H9 (cell line): ENCODE results near the gene SPAG6. TPM values are rescaled to one million over a fixed set of nuclear protein-coding genes. Genes with fewer than 3 reads are reported as not detected.

Experiments
- DNase-seq: peaks from one replicate; pipeline ENCODE4 v3.0.0-alpha.2; 2017
- H2AFZ ChIP-seq: one replicate; pipeline ENCODE4 v1.6.1; 2013; ENCODE audit warnings: mild to moderate bottlenecking, low read length, control low read depth, moderate library complexity
- H2AK5ac ChIP-seq: 2 replicates; pipeline ENCODE4 v1.6.1; 2013; ENCODE audit warnings: low read length, control low read depth, mixed read lengths; ENCODE audit not compliant: insufficient read length
- H2BK120ac ChIP-seq: one replicate; pipeline ENCODE4 v1.6.1; 2013; ENCODE audit warnings: low read depth, mild to moderate bottlenecking, low read length, control low read depth, inconsistent platforms; ENCODE audit not compliant: poor library complexity, severe bottlenecking
- H2BK12ac ChIP-seq: 2 replicates; pipeline ENCODE4 v1.6.1; 2013; ENCODE audit warnings: low read length, control low read depth, mixed read lengths, low read depth; ENCODE audit not compliant: insufficient read length
- H2BK15ac ChIP-seq: 2 replicates; pipeline ENCODE4 v1.6.1; 2013; ENCODE audit warnings: low read depth, low read length, control low read depth
- H2BK20ac ChIP-seq: one replicate; pipeline ENCODE4 v1.6.1; 2013; ENCODE audit warnings: low read depth, mild to moderate bottlenecking, low read length, control low read depth, inconsistent platforms; ENCODE audit not compliant: poor library complexity, severe bottlenecking
- H2BK5ac ChIP-seq: 2 replicates; pipeline ENCODE4 v1.6.1; 2013; ENCODE audit warnings: low read length, control low read depth, mixed read lengths; ENCODE audit not compliant: insufficient read length
- H3K14ac ChIP-seq: 2 replicates; pipeline ENCODE4 v1.6.1; 2013; ENCODE audit warnings: low read length, control low read depth; ENCODE audit not compliant: insufficient read depth
- H3K18ac ChIP-seq: 2 replicates; pipeline ENCODE4 v1.6.1; 2013; ENCODE audit warnings: low read depth, mild to moderate bottlenecking, mixed read lengths, low read length, control low read depth; ENCODE audit not compliant: insufficient read length
- H3K23ac ChIP-seq: 2 replicates; pipeline ENCODE4 v1.6.1; 2013; ENCODE audit warnings: low read length, control low read depth, mixed read lengths, low read depth; ENCODE audit not compliant: insufficient read length
- H3K23me2 ChIP-seq: 2 replicates; pipeline ENCODE4 v1.6.1; 2013; ENCODE audit warnings: low read depth, mild to moderate bottlenecking, mixed read lengths, low read length, control low read depth; ENCODE audit not compliant: insufficient read length, poor library complexity, severe bottlenecking
- H3K27ac ChIP-seq: 2 replicates; pipeline ENCODE4 v1.5.1; 2013; ENCODE audit warnings: low read length, control low read depth, mixed read lengths, low read depth; ENCODE audit not compliant: insufficient read length
- H3K27me3 ChIP-seq: 2 replicates; pipeline ENCODE4 v1.6.1; 2013; ENCODE audit warnings: low read length, control low read depth, inconsistent platforms; ENCODE audit not compliant: insufficient read depth
- H3K4ac ChIP-seq: 2 replicates; pipeline ENCODE4 v1.6.1; 2013; ENCODE audit warnings: low read depth, mild to moderate bottlenecking, control low read depth, inconsistent platforms, low read length, moderate library complexity
- H3K4me1 ChIP-seq: 2 replicates; pipeline ENCODE4 v1.6.1; 2013; ENCODE audit warnings: low read length, control low read depth, inconsistent platforms; ENCODE audit not compliant: insufficient read depth
- H3K4me2 ChIP-seq: 2 replicates; pipeline ENCODE4 v1.6.1; 2013; ENCODE audit warnings: low read length, control low read depth, mixed read lengths; ENCODE audit not compliant: insufficient read length, insufficient read depth
- H3K56ac ChIP-seq: 2 replicates; pipeline ENCODE4 v1.6.1; 2013; ENCODE audit warnings: low read depth, mild to moderate bottlenecking, mixed read lengths, low read length, control low read depth; ENCODE audit not compliant: insufficient read length
- H3K79me1 ChIP-seq: 2 replicates; pipeline ENCODE4 v1.6.1; 2013; ENCODE audit warnings: low read depth, mild to moderate bottlenecking, moderate library complexity, low read length, control low read depth, inconsistent platforms; ENCODE audit not compliant: insufficient read depth, poor library complexity, severe bottlenecking
- H3K79me2 ChIP-seq: 2 replicates; pipeline ENCODE4 v1.6.1; 2013; ENCODE audit warnings: low read length, control low read depth, inconsistent platforms; ENCODE audit not compliant: insufficient read depth
- H3K9ac ChIP-seq: 2 replicates; pipeline ENCODE4 v1.6.1; 2013; ENCODE audit warnings: low read length, control low read depth, mixed read lengths; ENCODE audit not compliant: insufficient read length; ENCODE audit errors: extremely low read depth
- H3K9me3 ChIP-seq: one replicate; pipeline ENCODE4 v1.6.1; 2013; ENCODE audit warnings: low read depth, low read length, inconsistent platforms; ENCODE audit not compliant: control insufficient read depth
- H3T11ph ChIP-seq: one replicate; pipeline ENCODE4 v1.6.1; 2013; ENCODE audit warnings: mild to moderate bottlenecking, low read length, control low read depth, inconsistent platforms
- H4K20me1 ChIP-seq: one replicate; pipeline ENCODE4 v1.6.1; 2013; ENCODE audit not compliant: control insufficient read depth, insufficient read length, insufficient read depth
- H4K5ac ChIP-seq: 2 replicates; pipeline ENCODE4 v1.6.1; 2013; ENCODE audit warnings: low read depth, mild to moderate bottlenecking, mixed read lengths, low read length, control low read depth; ENCODE audit not compliant: insufficient read length
- H4K8ac ChIP-seq: replicated peaks from 2 replicates; pipeline ENCODE4 v1.6.1; 2013; ENCODE audit warnings: low read length, control low read depth, mixed read lengths, low read depth; ENCODE audit not compliant: insufficient read length
- H4K91ac ChIP-seq: 2 replicates; pipeline ENCODE4 v1.6.1; 2013; ENCODE audit warnings: low read depth, mild to moderate bottlenecking, moderate library complexity, mixed read lengths, low read length, control low read depth; ENCODE audit not compliant: insufficient read length
- H3K27ac Mint-ChIP-seq, 3 experiments: 2 replicates in 2 of 3; 3 replicates in 1 of 3; pipeline ENCODE4 v1.8.0; 2020 to 2021; ENCODE audit warnings: mixed read lengths in 3 of 3, mild to moderate bottlenecking in 1 of 3, moderate library complexity in 1 of 3
- H3K27me3 Mint-ChIP-seq: 2 replicates; pipeline ENCODE4 v1.8.0; 2021; ENCODE audit warnings: low read depth, mild to moderate bottlenecking, moderate library complexity, mixed read lengths
- H3K36me3 Mint-ChIP-seq, 3 experiments: 2 replicates in 2 of 3; 3 replicates in 1 of 3; pipeline ENCODE4 v1.8.0; 2020 to 2021; ENCODE audit warnings: low read depth in 3 of 3, mixed read lengths in 3 of 3; ENCODE audit not compliant: insufficient read depth in 1 of 3
- H3K4me1 Mint-ChIP-seq, 2 experiments: 2 replicates each; pipeline ENCODE4 v1.8.0; 2020; ENCODE audit warnings: mixed read lengths in 2 of 2
- H3K4me3 Mint-ChIP-seq, 2 experiments: 2 replicates in 1 of 2; 3 replicates in 1 of 2; pipeline ENCODE4 v1.8.0; 2020 to 2021; ENCODE audit warnings: mild to moderate bottlenecking in 2 of 2, mixed read lengths in 2 of 2, moderate library complexity in 1 of 2
- H3K9me3 Mint-ChIP-seq, 2 experiments: 2 replicates in 1 of 2; 3 replicates in 1 of 2; pipeline ENCODE4 v1.8.0; 2020; ENCODE audit warnings: mild to moderate bottlenecking in 2 of 2, mixed read lengths in 2 of 2, moderate library complexity in 1 of 2
- total RNA-seq: library from RNA; stranded (reverse); gene quantifications from 2 replicates; pipeline ENCODE4 v1.2.1, GENCODE V29; 2021
- TF ChIP-seq, protein P1 (sequence below): fragments of 200-600 bp; sonication (generic); conservative IDR thresholded peaks from 3 replicates; pipeline ENCODE4 v1.8.0; 2021; ENCODE audit warnings: antibody characterized with exemption, mild to moderate bottlenecking

Gene SPAG6
- total RNA-seq, 1 experiment from 2014 or later = 0.24 TPM

DNA sequence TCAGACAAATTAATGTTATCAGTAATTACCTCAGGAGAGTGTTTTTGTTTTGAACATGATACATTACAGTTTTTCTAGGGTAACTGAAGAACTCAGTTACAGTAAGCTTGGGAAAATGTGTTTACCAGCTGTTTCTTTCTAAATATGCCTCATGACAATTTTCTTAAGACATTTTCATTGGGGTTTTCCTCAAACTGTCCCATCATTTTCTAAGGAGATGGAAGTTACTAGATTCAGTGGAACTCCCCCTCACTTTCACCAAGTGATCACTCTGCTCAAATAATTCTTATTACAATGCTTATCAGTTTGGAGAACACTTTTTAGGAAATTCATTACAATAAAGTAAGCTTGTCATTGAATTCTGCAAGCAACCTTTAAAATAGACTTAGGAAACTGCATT is 6.4 kb upstream of the SPAG6 start:
- Histone ChIP-seq H3K56ac (no peak overlapping the region), H3K9ac (no peak overlapping the region), H3K14ac (no peak overlapping the region), H2BK5ac (no peak overlapping the region), H2BK120ac (no peak overlapping the region), H4K91ac (no peak overlapping the region), H4K20me1 (no peaks in the 10 kb centered on the region), H3T11ph (no peak overlapping the region), H2AK5ac (no peak overlapping the region), H3K23ac (no peak overlapping the region), H3K79me1 (no peaks in the 10 kb centered on the region), H2BK20ac (no peak overlapping the region), H3K27ac (no peak overlapping the region), H3K4ac (no peak overlapping the region), H2AFZ (no peak overlapping the region), H2BK12ac (no peak overlapping the region), H4K5ac (no peak overlapping the region), H3K27me3 (peaks cover 71% of the 10 kb centered on the region), H3K79me2 (no peaks in the 10 kb centered on the region), H3K23me2 (peaks cover 23% of the 10 kb centered on the region), H2BK15ac (no peak overlapping the region), H3K18ac (no peak overlapping the region), H4K8ac (no peak overlapping the region), H3K9me3 (no peaks in the 10 kb centered on the region), H3K4me1 (no peaks in the 10 kb centered on the region), H3K4me2 (no peak overlapping the region)
- H3K27ac Mint-ChIP-seq = no peak overlapping the region
- no peak overlapping the region for H3K4me3 Mint-ChIP-seq
- peaks cover 5 to 14% of the 10 kb centered on the region in 2 experiments for H3K4me1 Mint-ChIP-seq
- DNase-seq = no peak
- no peaks in the 10 kb centered on the region; a peak in 3 of 5 replicates for H3K9me3 Mint-ChIP-seq
- TF ChIP-seq, protein P1, sequence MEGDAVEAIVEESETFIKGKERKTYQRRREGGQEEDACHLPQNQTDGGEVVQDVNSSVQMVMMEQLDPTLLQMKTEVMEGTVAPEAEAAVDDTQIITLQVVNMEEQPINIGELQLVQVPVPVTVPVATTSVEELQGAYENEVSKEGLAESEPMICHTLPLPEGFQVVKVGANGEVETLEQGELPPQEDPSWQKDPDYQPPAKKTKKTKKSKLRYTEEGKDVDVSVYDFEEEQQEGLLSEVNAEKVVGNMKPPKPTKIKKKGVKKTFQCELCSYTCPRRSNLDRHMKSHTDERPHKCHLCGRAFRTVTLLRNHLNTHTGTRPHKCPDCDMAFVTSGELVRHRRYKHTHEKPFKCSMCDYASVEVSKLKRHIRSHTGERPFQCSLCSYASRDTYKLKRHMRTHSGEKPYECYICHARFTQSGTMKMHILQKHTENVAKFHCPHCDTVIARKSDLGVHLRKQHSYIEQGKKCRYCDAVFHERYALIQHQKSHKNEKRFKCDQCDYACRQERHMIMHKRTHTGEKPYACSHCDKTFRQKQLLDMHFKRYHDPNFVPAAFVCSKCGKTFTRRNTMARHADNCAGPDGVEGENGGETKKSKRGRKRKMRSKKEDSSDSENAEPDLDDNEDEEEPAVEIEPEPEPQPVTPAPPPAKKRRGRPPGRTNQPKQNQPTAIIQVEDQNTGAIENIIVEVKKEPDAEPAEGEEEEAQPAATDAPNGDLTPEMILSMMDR = no peak
- no peaks in the 10 kb centered on the region for H3K36me3 Mint-ChIP-seq
- H3K27me3 Mint-ChIP-seq = peaks cover 97% of the 10 kb centered on the region
